MM.1S (cell line): ENCODE measurements around the gene DUOX2.

ENCODE experiments used
- EZH2 ChIP-seq: fragments of 300-600 bp; sonication (generic); optimal IDR thresholded peaks from 2 replicates; pipeline ENCODE3; 2017; ENCODE audit warnings: low read depth, mild to moderate bottlenecking, antibody characterized with exemption, low read length, mixed read lengths
- EZH2phosphoT487 ChIP-seq: fragments of 300-600 bp; sonication (generic); IDR thresholded peaks from 2 replicates; pipeline ENCODE4 v1.6.1; 2018; ENCODE audit warnings: antibody characterized with exemption, low read length
- TF ChIP-seq, protein P1 (sequence below): fragments of 300-600 bp; sonication (generic); IDR thresholded peaks from 2 replicates; pipeline ENCODE4 v1.5.1; 2016; ENCODE audit warnings: antibody characterized with exemption, low read length, mixed read lengths

DNA sequence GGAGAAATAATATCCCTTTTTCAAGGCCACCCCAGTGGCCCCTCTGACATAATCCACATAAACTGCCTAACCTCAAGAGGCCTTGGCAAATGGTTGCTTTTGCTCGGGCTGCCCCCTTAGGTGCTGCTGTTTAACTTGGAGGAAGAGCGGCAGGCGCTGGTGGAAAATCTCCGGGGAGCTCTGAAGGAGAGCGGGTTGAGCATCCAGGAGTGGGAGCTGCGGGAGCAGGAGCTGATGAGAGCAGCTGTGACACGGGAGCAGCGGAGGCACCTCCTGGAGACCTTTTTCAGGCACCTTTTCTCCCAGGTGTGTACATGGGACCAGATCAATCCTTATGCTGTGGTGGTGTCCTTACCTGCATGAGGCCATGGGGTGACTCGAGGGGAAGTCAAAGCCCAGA is 30.8 kb upstream of the DUOX2 start:
- TF ChIP-seq, protein P1, sequence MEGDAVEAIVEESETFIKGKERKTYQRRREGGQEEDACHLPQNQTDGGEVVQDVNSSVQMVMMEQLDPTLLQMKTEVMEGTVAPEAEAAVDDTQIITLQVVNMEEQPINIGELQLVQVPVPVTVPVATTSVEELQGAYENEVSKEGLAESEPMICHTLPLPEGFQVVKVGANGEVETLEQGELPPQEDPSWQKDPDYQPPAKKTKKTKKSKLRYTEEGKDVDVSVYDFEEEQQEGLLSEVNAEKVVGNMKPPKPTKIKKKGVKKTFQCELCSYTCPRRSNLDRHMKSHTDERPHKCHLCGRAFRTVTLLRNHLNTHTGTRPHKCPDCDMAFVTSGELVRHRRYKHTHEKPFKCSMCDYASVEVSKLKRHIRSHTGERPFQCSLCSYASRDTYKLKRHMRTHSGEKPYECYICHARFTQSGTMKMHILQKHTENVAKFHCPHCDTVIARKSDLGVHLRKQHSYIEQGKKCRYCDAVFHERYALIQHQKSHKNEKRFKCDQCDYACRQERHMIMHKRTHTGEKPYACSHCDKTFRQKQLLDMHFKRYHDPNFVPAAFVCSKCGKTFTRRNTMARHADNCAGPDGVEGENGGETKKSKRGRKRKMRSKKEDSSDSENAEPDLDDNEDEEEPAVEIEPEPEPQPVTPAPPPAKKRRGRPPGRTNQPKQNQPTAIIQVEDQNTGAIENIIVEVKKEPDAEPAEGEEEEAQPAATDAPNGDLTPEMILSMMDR: no peak
- TF ChIP-seq EZH2 (no peak), EZH2phosphoT487 (no peak)
